Skin of body (tissue), 2 donors: ENCODE data around the gene LRRC43. TPM values are rescaled to one million over a fixed set of nuclear protein-coding genes. Genes with fewer than 3 reads are reported as not detected.

ENCODE experiments used
- DNase-seq: peaks from one replicate; lab custom pipeline; 2025; lab: John Stamatoyannopoulos, UW
- total RNA-seq: library from RNA; depleted of rRNA; stranded (reverse); fragments of >200 nt; gene quantifications from one replicate; pipeline ENCODE4 v1.2.3, GENCODE V29; 2014

The LRRC43 gene
- not detected for total RNA-seq

- DNase-seq: no peak
Measured at GRCh38 chr12:122182887-122183587, at the start of gene LRRC43. Gene LRRC43, plus strand, starts transcription at chr12:122183123. Its CDS starts 22 bp downstream, at chr12:122183145.

- no peak for DNase-seq
Measured at GRCh38 chr12:122133192-122133950, 49.6 kb upstream of the LRRC43 start.

GRCh38 chr12:122135437-122136031, 47.4 kb upstream of the LRRC43 start:
- DNase-seq: no peak

- DNase-seq: no peak
Measured at GRCh38 chr12:122137229-122137628, 45.7 kb upstream of the LRRC43 start.

GRCh38 chr12:122137681-122138080, 45.2 kb upstream of the LRRC43 start:
- no peak for DNase-seq

- no peak for DNase-seq
Measured at GRCh38 chr12:122138181-122138580, 44.7 kb upstream of the LRRC43 start.

- DNase-seq: no peak
Measured at GRCh38 chr12:122138616-122139015, 44.3 kb upstream of the LRRC43 start.

GRCh38 chr12:122139266-122139665, 43.7 kb upstream of the LRRC43 start:
- DNase-seq: no peak

GRCh38 chr12:122139941-122140340, 43.0 kb upstream of the LRRC43 start:
- no peak for DNase-seq

- DNase-seq: no peak
Measured at GRCh38 chr12:122140467-122141257, 42.3 kb upstream of the LRRC43 start.

GRCh38 chr12:122141911-122142725, 40.8 kb upstream of the LRRC43 start:
- no peak for DNase-seq

- no peak for DNase-seq
Measured at GRCh38 chr12:122142857-122143256, 40.1 kb upstream of the LRRC43 start.

GRCh38 chr12:122144885-122145284, 38.0 kb upstream of the LRRC43 start:
- DNase-seq: no peak

GRCh38 chr12:122145505-122146330, 37.2 kb upstream of the LRRC43 start:
- no peak for DNase-seq

GRCh38 chr12:122147514-122148290, 35.2 kb upstream of the LRRC43 start:
- DNase-seq: no peak

- no peak for DNase-seq
Measured at GRCh38 chr12:122148657-122149056, 34.3 kb upstream of the LRRC43 start.

- no peak for DNase-seq
Measured at GRCh38 chr12:122150127-122150681, 32.7 kb upstream of the LRRC43 start.

- no peak for DNase-seq
Measured at GRCh38 chr12:122152754-122153153, 30.2 kb upstream of the LRRC43 start.

- no peak for DNase-seq
Measured at GRCh38 chr12:122155705-122156104, 27.2 kb upstream of the LRRC43 start.
